ENCODE results near the gene MYO10.

GRCh38 chr5:16664368-16664767 lies 271.7 kb downstream of the MYO10 start:
- TF ChIP-seq, protein P1, sequence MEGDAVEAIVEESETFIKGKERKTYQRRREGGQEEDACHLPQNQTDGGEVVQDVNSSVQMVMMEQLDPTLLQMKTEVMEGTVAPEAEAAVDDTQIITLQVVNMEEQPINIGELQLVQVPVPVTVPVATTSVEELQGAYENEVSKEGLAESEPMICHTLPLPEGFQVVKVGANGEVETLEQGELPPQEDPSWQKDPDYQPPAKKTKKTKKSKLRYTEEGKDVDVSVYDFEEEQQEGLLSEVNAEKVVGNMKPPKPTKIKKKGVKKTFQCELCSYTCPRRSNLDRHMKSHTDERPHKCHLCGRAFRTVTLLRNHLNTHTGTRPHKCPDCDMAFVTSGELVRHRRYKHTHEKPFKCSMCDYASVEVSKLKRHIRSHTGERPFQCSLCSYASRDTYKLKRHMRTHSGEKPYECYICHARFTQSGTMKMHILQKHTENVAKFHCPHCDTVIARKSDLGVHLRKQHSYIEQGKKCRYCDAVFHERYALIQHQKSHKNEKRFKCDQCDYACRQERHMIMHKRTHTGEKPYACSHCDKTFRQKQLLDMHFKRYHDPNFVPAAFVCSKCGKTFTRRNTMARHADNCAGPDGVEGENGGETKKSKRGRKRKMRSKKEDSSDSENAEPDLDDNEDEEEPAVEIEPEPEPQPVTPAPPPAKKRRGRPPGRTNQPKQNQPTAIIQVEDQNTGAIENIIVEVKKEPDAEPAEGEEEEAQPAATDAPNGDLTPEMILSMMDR (conservative IDR thresholded peaks at IDR 0.05): no peak
- TF ChIP-seq ZFX (IDR thresholded peaks at IDR 0.05): no peak

Data from C4-2B (cell line).